ENCODE data around the gene UBALD2.

GRCh38 chr17:76304226-76305134, 39.3 kb downstream of the UBALD2 start:
- TF ChIP-seq CTCF (IDR thresholded peaks at IDR 0.05; ENCODE audit: extremely low read depth in 1 of 2, insufficient read depth in 1 of 2, low read depth in 1 of 2, low read length in 2 of 2) (no peak), POLR2A (IDR thresholded peaks at IDR 0.05; ENCODE audit: low read depth, low read length) (no peak), MAX (IDR thresholded peaks at IDR 0.05; ENCODE audit: insufficient read depth, insufficient read length) (no peak)

Measured in endothelial cell of umbilical vein (primary cell).